Measurements from ENCODE around the gene STEAP3. TPM values are rescaled to one million over a fixed set of nuclear protein-coding genes. Genes with fewer than 3 reads are reported as not detected.

The STEAP3 gene
- total RNA-seq, 1 donor from 2014 or later = 38.8 TPM

DNA sequence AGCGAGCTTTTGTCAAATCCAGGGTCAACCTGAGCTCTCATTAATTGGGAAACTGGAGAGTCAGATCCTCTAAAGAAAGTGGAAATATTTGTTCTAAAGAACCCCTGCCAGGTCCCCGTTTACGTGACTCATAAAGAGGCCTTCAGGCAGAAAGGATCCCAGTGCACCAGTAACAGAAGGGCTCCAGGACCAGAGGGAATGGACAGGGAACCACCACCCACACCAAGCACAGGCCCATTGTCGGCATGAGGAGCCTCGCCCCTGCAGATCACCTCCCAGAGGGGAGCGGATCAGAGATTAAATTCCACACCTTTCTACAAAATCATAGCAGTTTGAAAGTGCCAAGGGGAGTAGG is 48.7 kb upstream of the STEAP3 start:
- no peak overlapping the region for H3K27ac Mint-ChIP-seq (ENCODE audit: unreplicated experiment)
- no peak overlapping the region for H3K4me3 ChIP-seq (ENCODE audit: insufficient read depth, low read depth, low read length)
- no peak overlapping the region for H3K9ac ChIP-seq (ENCODE audit: low read length)
- H3K27ac ChIP-seq (ENCODE audit: low read depth, low read length) = no peak overlapping the region
- no peaks in the 10 kb centered on the region for H3K36me3 Mint-ChIP-seq (ENCODE audit: low read depth, unreplicated experiment)
- H3K9me3 Mint-ChIP-seq (ENCODE audit: unreplicated experiment) = no peaks in the 10 kb centered on the region
- H3K9me3 ChIP-seq (ENCODE audit: insufficient read depth, low read depth, low read length) = no peaks in the 10 kb centered on the region
- peaks cover 12% of the 10 kb centered on the region for H3K4me1 Mint-ChIP-seq (ENCODE audit: low read depth, unreplicated experiment)
- no peak overlapping the region for H2AFZ ChIP-seq (ENCODE audit: low read depth, low read length)
- peaks cover 35% of the 10 kb centered on the region for H3K27me3 Mint-ChIP-seq (ENCODE audit: low read depth, unreplicated experiment)
- DNase-seq (ENCODE audit: low read depth) (no peak), FAIRE-seq (no peak)
- no peaks in the 10 kb centered on the region for H3K27me3 ChIP-seq (ENCODE audit: insufficient read depth, low read length)
- peaks cover 3% of the 10 kb centered on the region for H3K4me1 ChIP-seq (ENCODE audit: insufficient read depth, low read length)
- TF ChIP-seq, protein P1, sequence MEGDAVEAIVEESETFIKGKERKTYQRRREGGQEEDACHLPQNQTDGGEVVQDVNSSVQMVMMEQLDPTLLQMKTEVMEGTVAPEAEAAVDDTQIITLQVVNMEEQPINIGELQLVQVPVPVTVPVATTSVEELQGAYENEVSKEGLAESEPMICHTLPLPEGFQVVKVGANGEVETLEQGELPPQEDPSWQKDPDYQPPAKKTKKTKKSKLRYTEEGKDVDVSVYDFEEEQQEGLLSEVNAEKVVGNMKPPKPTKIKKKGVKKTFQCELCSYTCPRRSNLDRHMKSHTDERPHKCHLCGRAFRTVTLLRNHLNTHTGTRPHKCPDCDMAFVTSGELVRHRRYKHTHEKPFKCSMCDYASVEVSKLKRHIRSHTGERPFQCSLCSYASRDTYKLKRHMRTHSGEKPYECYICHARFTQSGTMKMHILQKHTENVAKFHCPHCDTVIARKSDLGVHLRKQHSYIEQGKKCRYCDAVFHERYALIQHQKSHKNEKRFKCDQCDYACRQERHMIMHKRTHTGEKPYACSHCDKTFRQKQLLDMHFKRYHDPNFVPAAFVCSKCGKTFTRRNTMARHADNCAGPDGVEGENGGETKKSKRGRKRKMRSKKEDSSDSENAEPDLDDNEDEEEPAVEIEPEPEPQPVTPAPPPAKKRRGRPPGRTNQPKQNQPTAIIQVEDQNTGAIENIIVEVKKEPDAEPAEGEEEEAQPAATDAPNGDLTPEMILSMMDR (IDR thresholded peaks at IDR 0.05; ENCODE audit: insufficient read depth, low read depth, low read length) = no peak
- no peak for TF ChIP-seq EZH2 (IDR thresholded peaks at IDR 0.05; ENCODE audit: insufficient read depth, low read length)
- no peaks in the 10 kb centered on the region for H3K79me2 ChIP-seq (ENCODE audit: insufficient read depth, low read length)
- H4K20me1 ChIP-seq (ENCODE audit: insufficient read depth, low read length) = no peaks in the 10 kb centered on the region
- no peaks in the 10 kb centered on the region for H3K36me3 ChIP-seq (ENCODE audit: insufficient read depth, low read length)
- no peak overlapping the region for H3K4me2 ChIP-seq (ENCODE audit: low read length)
- no peak overlapping the region for H3K4me3 Mint-ChIP-seq (ENCODE audit: unreplicated experiment)

DNA sequence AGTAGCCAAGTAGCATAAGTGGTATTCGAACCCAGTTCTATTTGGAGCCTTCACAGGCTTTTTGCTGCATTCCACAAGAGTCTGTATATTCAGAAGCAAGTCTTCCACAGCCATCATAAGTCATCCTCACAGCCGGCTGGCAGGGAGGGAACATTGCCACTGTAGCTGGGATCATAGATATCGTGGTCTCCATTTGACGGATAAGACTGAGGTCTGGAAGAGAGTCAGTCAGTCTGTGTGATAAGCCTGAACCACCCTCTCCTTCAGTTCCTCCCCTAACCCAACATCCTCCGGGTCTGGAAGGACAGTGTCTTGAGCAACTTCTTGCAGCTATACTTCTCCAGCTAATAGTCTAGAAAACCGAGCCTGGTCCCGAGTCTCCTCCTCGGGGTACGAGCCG is 48.1 kb upstream of the STEAP3 start:
- Mint-ChIP-seq H3K4me1 (ENCODE audit: low read depth, unreplicated experiment) (peaks cover 12% of the 10 kb centered on the region), H3K27ac (ENCODE audit: unreplicated experiment) (no peak overlapping the region), H3K9me3 (ENCODE audit: unreplicated experiment) (no peaks in the 10 kb centered on the region), H3K36me3 (ENCODE audit: low read depth, unreplicated experiment) (no peaks in the 10 kb centered on the region), H3K4me3 (ENCODE audit: unreplicated experiment) (no peak overlapping the region), H3K27me3 (ENCODE audit: low read depth, unreplicated experiment) (peaks cover 31% of the 10 kb centered on the region)
- Histone ChIP-seq H4K20me1 (ENCODE audit: insufficient read depth, low read length) (no peaks in the 10 kb centered on the region), H3K4me2 (ENCODE audit: low read length) (no peak overlapping the region), H3K9me3 (ENCODE audit: insufficient read depth, low read depth, low read length) (no peaks in the 10 kb centered on the region), H3K36me3 (ENCODE audit: insufficient read depth, low read length) (no peaks in the 10 kb centered on the region), H3K4me3 (ENCODE audit: insufficient read depth, low read depth, low read length) (no peak overlapping the region), H3K9ac (ENCODE audit: low read length) (no peak overlapping the region), H3K27ac (ENCODE audit: low read depth, low read length) (no peak overlapping the region), H3K27me3 (ENCODE audit: insufficient read depth, low read length) (no peaks in the 10 kb centered on the region), H3K79me2 (ENCODE audit: insufficient read depth, low read length) (no peaks in the 10 kb centered on the region), H3K4me1 (ENCODE audit: insufficient read depth, low read length) (peaks cover 5% of the 10 kb centered on the region), H2AFZ (ENCODE audit: low read depth, low read length) (no peak overlapping the region)
- FAIRE-seq = no peak
- no peak for DNase-seq (ENCODE audit: low read depth)
- no peak for TF ChIP-seq EZH2 (IDR thresholded peaks at IDR 0.05; ENCODE audit: insufficient read depth, low read length)

DNA sequence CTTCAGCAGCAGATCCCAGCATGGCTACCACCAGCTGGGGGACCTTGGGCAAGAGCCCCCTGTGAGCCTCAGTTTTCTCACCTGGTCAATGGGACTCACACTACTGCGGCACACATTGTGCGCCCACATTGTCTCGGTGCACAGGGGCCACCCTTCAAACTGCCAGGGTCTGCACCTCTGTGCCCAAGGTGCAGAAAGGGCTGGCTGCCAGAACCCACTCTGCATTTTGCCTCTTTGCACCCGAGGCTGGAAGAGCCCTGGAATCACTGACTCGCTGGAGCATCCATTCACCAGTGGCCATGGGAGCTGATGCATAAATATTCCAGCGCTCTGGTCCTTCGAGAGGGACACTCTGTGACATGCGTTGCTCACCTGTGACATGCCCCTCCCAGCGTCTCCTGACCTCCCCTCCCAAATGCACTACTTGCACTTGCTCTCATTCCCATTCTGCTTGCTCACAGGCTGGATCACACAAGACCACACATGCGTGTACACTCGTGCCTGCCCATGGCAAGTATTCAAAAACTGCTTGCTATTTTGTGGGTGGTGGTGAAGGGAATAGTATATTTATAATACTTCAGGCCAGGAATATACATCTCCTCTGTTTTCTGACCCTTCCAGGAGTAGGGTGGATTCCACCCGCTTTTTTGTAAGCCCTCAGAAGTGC is 46.3 kb upstream of the STEAP3 start:
- no peak overlapping the region for H3K4me3 ChIP-seq (ENCODE audit: insufficient read depth, low read depth, low read length)
- H3K9ac ChIP-seq (ENCODE audit: low read length) = no peak overlapping the region
- Mint-ChIP-seq H3K27ac (ENCODE audit: unreplicated experiment) (no peak overlapping the region), H3K27me3 (ENCODE audit: low read depth, unreplicated experiment) (peaks cover 17% of the 10 kb centered on the region), H3K4me1 (ENCODE audit: low read depth, unreplicated experiment) (peaks cover 12% of the 10 kb centered on the region), H3K9me3 (ENCODE audit: unreplicated experiment) (no peaks in the 10 kb centered on the region), H3K36me3 (ENCODE audit: low read depth, unreplicated experiment) (no peaks in the 10 kb centered on the region), H3K4me3 (ENCODE audit: unreplicated experiment) (no peak overlapping the region)
- H3K4me2 ChIP-seq (ENCODE audit: low read length) = no peak overlapping the region
- DNase-seq (ENCODE audit: low read depth) (no peak), FAIRE-seq (no peak)
- peaks cover 5% of the 10 kb centered on the region for H3K4me1 ChIP-seq (ENCODE audit: insufficient read depth, low read length)
- H3K36me3 ChIP-seq (ENCODE audit: insufficient read depth, low read length) = no peaks in the 10 kb centered on the region
- no peaks in the 10 kb centered on the region for H3K79me2 ChIP-seq (ENCODE audit: insufficient read depth, low read length)
- H3K27me3 ChIP-seq (ENCODE audit: insufficient read depth, low read length) = no peaks in the 10 kb centered on the region
- TF ChIP-seq EZH2 (IDR thresholded peaks at IDR 0.05; ENCODE audit: insufficient read depth, low read length) = no peak
- TF ChIP-seq, protein P1 (IDR thresholded peaks at IDR 0.05; ENCODE audit: insufficient read depth, low read depth, low read length) = no peak
- no peaks in the 10 kb centered on the region for H4K20me1 ChIP-seq (ENCODE audit: insufficient read depth, low read length)
- H3K27ac ChIP-seq (ENCODE audit: low read depth, low read length) = no peak overlapping the region
- H3K9me3 ChIP-seq (ENCODE audit: insufficient read depth, low read depth, low read length) = no peaks in the 10 kb centered on the region
- H2AFZ ChIP-seq (ENCODE audit: low read depth, low read length) = no peak overlapping the region

Measured in astrocyte (in vitro differentiated cells and primary cell).